ENCODE measurements around the gene CFB.
A peak's percentile ranks its signal among the peaks of the same experiment; 100 is the strongest.

CFB gene

GRCh38 chr6:31954511-31954910 lies 8.6 kb downstream of the CFB start:
- no peak overlapping the region for H4K91ac ChIP-seq (ENCODE audit: low read depth, low read length)
- H3K4me3 ChIP-seq (ENCODE audit: low read depth, low read length): no peak overlapping the region
- no peak overlapping the region for H3K4me2 ChIP-seq (ENCODE audit: low read length)
- no peak overlapping the region for H2BK120ac ChIP-seq (ENCODE audit: insufficient read depth, low read length, poor library complexity)
- H3K27me3 ChIP-seq (ENCODE audit: insufficient read depth, low read length): no peaks in the 10 kb centered on the region
- no peak overlapping the region for H3K4ac ChIP-seq (ENCODE audit: low read depth, low read length)
- no peaks in the 10 kb centered on the region for H3K9me3 ChIP-seq (ENCODE audit: insufficient read depth, low read depth, low read length)
- H3K4me1 ChIP-seq (ENCODE audit: control insufficient read depth in 1 of 2, insufficient read depth in 2 of 2, low read length in 2 of 2): peaks cover 7% of the 10 kb centered on the region in 2 experiments
- H3K27ac ChIP-seq (ENCODE audit: low read depth, low read length): no peak overlapping the region
- no peak overlapping the region for H2AFZ ChIP-seq (ENCODE audit: insufficient read depth, low read length, poor library complexity)
- DNase-seq: no peak
- peaks cover 12% of the 10 kb centered on the region for H3K79me2 ChIP-seq (ENCODE audit: control insufficient read depth, insufficient read depth, low read length, poor library complexity)
- no peak overlapping the region for H3K9ac ChIP-seq (ENCODE audit: low read length)
- peaks cover 36 to 52% of the 10 kb centered on the region in 2 experiments for H3K36me3 ChIP-seq (ENCODE audit: control insufficient read depth in 1 of 2, insufficient read depth in 2 of 2, low read length in 2 of 2)
- H2BK5ac ChIP-seq (ENCODE audit: low read depth, low read length, poor library complexity): no peak overlapping the region
- H3K14ac ChIP-seq (ENCODE audit: low read length): no peak overlapping the region
- peaks cover 7% of the 10 kb centered on the region for H3K79me1 ChIP-seq (ENCODE audit: low read length)
- no peak overlapping the region for H3K18ac ChIP-seq (ENCODE audit: low read length)
- no peak overlapping the region for H4K12ac ChIP-seq (ENCODE audit: low read depth, low read length)
- WGBS (ENCODE audit: extremely low coverage, insufficient coverage, insufficient read length): no CpG with 5 or more reads among the region's 28 CpGs
- no peak overlapping the region for H2AK5ac ChIP-seq (ENCODE audit: low read length)
- no peak overlapping the region for H3K23ac ChIP-seq (ENCODE audit: low read length)
- no peak overlapping the region for H2BK12ac ChIP-seq (ENCODE audit: low read length)
- no peak overlapping the region for H4K8ac ChIP-seq (ENCODE audit: low read depth, low read length)

DNA sequence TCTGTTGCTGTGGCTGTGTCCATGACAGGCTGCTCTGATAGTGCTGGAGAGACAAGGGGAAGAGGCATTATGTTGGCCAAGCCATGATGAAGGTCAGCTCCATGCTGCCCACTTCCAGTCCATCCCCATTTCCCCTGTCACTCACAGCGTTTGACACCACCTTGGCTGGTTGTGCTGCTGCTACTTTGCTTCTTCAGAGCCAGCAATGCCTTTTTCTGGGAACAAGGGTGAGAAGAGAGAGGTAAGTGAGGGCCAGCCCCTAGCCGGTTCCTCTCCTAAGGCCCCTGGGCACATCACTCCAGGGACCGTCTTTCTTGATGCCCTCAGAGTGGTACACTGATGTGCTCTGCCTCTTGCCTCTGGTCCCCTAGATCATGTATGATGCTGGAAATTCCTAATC lies 10.9 kb downstream of the CFB start:
- no peak overlapping the region for H3K4me3 ChIP-seq (ENCODE audit: low read depth, low read length)
- H3K18ac ChIP-seq (ENCODE audit: low read length): no peak overlapping the region
- no peak overlapping the region for H2BK12ac ChIP-seq (ENCODE audit: low read length)
- no peak overlapping the region for H3K4ac ChIP-seq (ENCODE audit: low read depth, low read length)
- H3K14ac ChIP-seq (ENCODE audit: low read length): no peak overlapping the region
- peaks cover 12% of the 10 kb centered on the region for H3K79me2 ChIP-seq (ENCODE audit: control insufficient read depth, insufficient read depth, low read length, poor library complexity)
- H3K27me3 ChIP-seq (ENCODE audit: insufficient read depth, low read length): no peaks in the 10 kb centered on the region
- peaks cover 8 to 11% of the 10 kb centered on the region in 2 experiments for H3K4me1 ChIP-seq (ENCODE audit: control insufficient read depth in 1 of 2, insufficient read depth in 2 of 2, low read length in 2 of 2)
- no peak overlapping the region for H3K27ac ChIP-seq (ENCODE audit: low read depth, low read length)
- H2BK5ac ChIP-seq (ENCODE audit: low read depth, low read length, poor library complexity): no peak overlapping the region
- H3K79me1 ChIP-seq (ENCODE audit: low read length): peaks cover 7% of the 10 kb centered on the region
- no CpG with 5 or more reads among the region's 3 CpGs for WGBS (ENCODE audit: extremely low coverage, insufficient coverage, insufficient read length)
- no peak overlapping the region for H3K4me2 ChIP-seq (ENCODE audit: low read length)
- no peak overlapping the region for H3K9ac ChIP-seq (ENCODE audit: low read length)
- H2AK5ac ChIP-seq (ENCODE audit: low read length): no peak overlapping the region
- H3K23ac ChIP-seq (ENCODE audit: low read length): no peak overlapping the region
- H2BK120ac ChIP-seq (ENCODE audit: insufficient read depth, low read length, poor library complexity): no peak overlapping the region
- no peak for DNase-seq
- no peak overlapping the region for H4K8ac ChIP-seq (ENCODE audit: low read depth, low read length)
- no peak overlapping the region for H4K12ac ChIP-seq (ENCODE audit: low read depth, low read length)
- H2AFZ ChIP-seq (ENCODE audit: insufficient read depth, low read length, poor library complexity): no peak overlapping the region
- H3K9me3 ChIP-seq (ENCODE audit: insufficient read depth, low read depth, low read length): no peaks in the 10 kb centered on the region
- peaks cover 45 to 53% of the 10 kb centered on the region in 2 experiments for H3K36me3 ChIP-seq (ENCODE audit: control insufficient read depth in 1 of 2, insufficient read depth in 2 of 2, low read length in 2 of 2)
- no peak overlapping the region for H4K91ac ChIP-seq (ENCODE audit: low read depth, low read length)

GRCh38 chr6:31958412-31958740 lies 12.5 kb downstream of the CFB start:
- no peaks in the 10 kb centered on the region for H3K27me3 ChIP-seq (ENCODE audit: insufficient read depth, low read length)
- H2BK120ac ChIP-seq (ENCODE audit: insufficient read depth, low read length, poor library complexity): peak overlapping the region; percentile 28
- H3K23ac ChIP-seq (ENCODE audit: low read length): no peak overlapping the region
- peaks cover 50 to 56% of the 10 kb centered on the region in 2 experiments for H3K36me3 ChIP-seq (ENCODE audit: control insufficient read depth in 1 of 2, insufficient read depth in 2 of 2, low read length in 2 of 2)
- peaks cover 12% of the 10 kb centered on the region for H3K79me2 ChIP-seq (ENCODE audit: control insufficient read depth, insufficient read depth, low read length, poor library complexity)
- peak overlapping the region; percentile 95 for H4K8ac ChIP-seq (ENCODE audit: low read depth, low read length)
- H3K9ac ChIP-seq (ENCODE audit: low read length): peak overlapping the region; percentile 94
- H3K79me1 ChIP-seq (ENCODE audit: low read length): peaks cover 7% of the 10 kb centered on the region
- DNase-seq: no peak
- H3K4me1 ChIP-seq (ENCODE audit: control insufficient read depth in 1 of 2, insufficient read depth in 2 of 2, low read length in 2 of 2): peaks cover 8 to 11% of the 10 kb centered on the region in 2 experiments
- peak overlapping the region; percentile 82 for H3K4me2 ChIP-seq (ENCODE audit: low read length)
- H3K9me3 ChIP-seq (ENCODE audit: insufficient read depth, low read depth, low read length): no peaks in the 10 kb centered on the region
- H4K91ac ChIP-seq (ENCODE audit: low read depth, low read length): peak overlapping the region; percentile 89
- H2BK12ac ChIP-seq (ENCODE audit: low read length): no peak overlapping the region
- H3K27ac ChIP-seq (ENCODE audit: low read depth, low read length): no peak overlapping the region
- H2BK5ac ChIP-seq (ENCODE audit: low read depth, low read length, poor library complexity): peak overlapping the region; percentile 51
- peak overlapping the region; percentile 27 for H3K18ac ChIP-seq (ENCODE audit: low read length)
- H3K4ac ChIP-seq (ENCODE audit: low read depth, low read length): peak overlapping the region; percentile 93
- H2AK5ac ChIP-seq (ENCODE audit: low read length): peak overlapping the region; percentile 97
- peak overlapping the region; percentile 95 for H2AFZ ChIP-seq (ENCODE audit: insufficient read depth, low read length, poor library complexity)
- no CpG with 5 or more reads among the region's 11 CpGs for WGBS (ENCODE audit: extremely low coverage, insufficient coverage, insufficient read length)
- peak overlapping the region; percentile 91 for H4K12ac ChIP-seq (ENCODE audit: low read depth, low read length)
- peak overlapping the region; percentile 85 for H3K14ac ChIP-seq (ENCODE audit: low read length)
- peak overlapping the region; percentile 95 for H3K4me3 ChIP-seq (ENCODE audit: low read depth, low read length)

GRCh38 chr6:31958741-31959739 lies 13.1 kb downstream of the CFB start, which contains the start of the genes NELFE and SKIC2:
Gene NELFE (minus strand): TSS chr6:31958971. CDS start chr6:31958446, 525 bp downstream.
Gene SKIC2 (plus strand): TSS chr6:31959175. CDS start chr6:31959193, 18 bp downstream.
- Histone ChIP-seq H2BK5ac (ENCODE audit: low read depth, low read length, poor library complexity) (peak within 1 kb of the TSS; percentile 51), H4K12ac (ENCODE audit: low read depth, low read length) (peak within 1 kb of the TSS; percentile 91), H4K91ac (ENCODE audit: low read depth, low read length) (peak within 1 kb of the TSS; percentile 89), H3K14ac (ENCODE audit: low read length) (peak within 1 kb of the TSS; percentile 85), H3K4ac (ENCODE audit: low read depth, low read length) (peak within 1 kb of the TSS; percentile 93), H3K4me1 (ENCODE audit: control insufficient read depth in 1 of 2, insufficient read depth in 2 of 2, low read length in 2 of 2) (peaks cover 8 to 11% of the 10 kb centered on the region in 2 experiments), H3K9me3 (ENCODE audit: insufficient read depth, low read depth, low read length) (no peaks in the 10 kb centered on the region), H3K27ac (ENCODE audit: low read depth, low read length) (peak within 1 kb of the TSS; percentile 48), H3K79me1 (ENCODE audit: low read length) (peaks cover 7% of the 10 kb centered on the region), H2BK12ac (ENCODE audit: low read length) (peak within 1 kb of the TSS; percentile 51), H3K18ac (ENCODE audit: low read length) (peak within 1 kb of the TSS; percentile 80), H3K4me3 (ENCODE audit: low read depth, low read length) (peak within 1 kb of the TSS; percentile 95), H2BK120ac (ENCODE audit: insufficient read depth, low read length, poor library complexity) (peak within 1 kb of the TSS; percentile 48), H2AFZ (ENCODE audit: insufficient read depth, low read length, poor library complexity) (peak within 1 kb of the TSS; percentile 95), H3K23ac (ENCODE audit: low read length) (no peak within 1 kb of the TSS), H3K27me3 (ENCODE audit: insufficient read depth, low read length) (no peaks in the 10 kb centered on the region), H3K9ac (ENCODE audit: low read length) (peak within 1 kb of the TSS; percentile 94), H3K36me3 (ENCODE audit: control insufficient read depth in 1 of 2, insufficient read depth in 2 of 2, low read length in 2 of 2) (peaks cover 52 to 56% of the 10 kb centered on the region in 2 experiments), H3K4me2 (ENCODE audit: low read length) (peak within 1 kb of the TSS; percentile 82), H4K8ac (ENCODE audit: low read depth, low read length) (peak within 1 kb of the TSS; percentile 95), H3K79me2 (ENCODE audit: control insufficient read depth, insufficient read depth, low read length, poor library complexity) (peaks cover 12% of the 10 kb centered on the region), H2AK5ac (ENCODE audit: low read length) (peak within 1 kb of the TSS; percentile 97)
- WGBS (ENCODE audit: extremely low coverage, insufficient coverage, insufficient read length): no CpG with 5 or more reads among the region's 59 CpGs
- DNase-seq: peak; percentile 99
